HepG2 (cell line): ENCODE measurements around the gene CAMTA1. TPM values are rescaled to one million over a fixed set of nuclear protein-coding genes. Genes with fewer than 3 reads are reported as not detected.

Source experiments
- ATAC-seq: fragments of 200-7000 bp; cut with Tn5 transposase; 3 replicates; pipeline ENCODE4 v1.9.1; 2020; ENCODE audit warnings: mild to moderate bottlenecking, moderate library complexity
- BruUV-seq: library from RNA; stranded (reverse); fragments of 400-500 nt; replicated peaks from 2 replicates; lab custom pipeline; 2021; lab: Mats Ljungman, UMichigan
- CTCF ChIA-PET: fragments of 300-600 bp; formaldehyde crosslinking; extraction: SDS; loops from one replicate; lab custom pipeline; 2021; ENCODE audit warnings: low total read pairs, inconsistent platforms, low intra/inter-chr PET ratio; lab: Yijun Ruan, JAX
- POLR2A ChIA-PET: fragments of 350-600 bp; sonication (Branson Sonifier 250); formaldehyde crosslinking; loops from one replicate; lab custom pipeline; 2020; ENCODE audit warnings: antibody characterized with exemption, inconsistent platforms; lab: Yijun Ruan, JAX
- DNase-seq: peaks from one replicate; pipeline ENCODE4 v3.0.0-alpha.2; 2015; ENCODE audit warnings: low spot score
- FAIRE-seq: peaks from 3 replicates; lab custom pipeline; 2011; peaks lifted over from hg19 to GRCh38; lab: Jason Lieb, UNC
- H2AFZ ChIP-seq: one replicate; pipeline ENCODE4 v1.6.1; 2011; ENCODE audit warnings: low read length, inconsistent platforms
- H3K27ac ChIP-seq: fragments of 300-600 bp; 3 replicates; pipeline ENCODE4 v1.8.0; 2011; ENCODE audit warnings: mixed run types, mild to moderate bottlenecking, mixed read lengths, low read length, inconsistent platforms; ENCODE audit not compliant: insufficient read depth; ENCODE audit errors: extremely low read length
- H3K27me3 ChIP-seq, 2 experiments: fragments of 200-600 bp in 1 of 2; 2 replicates in 1 of 2; 3 replicates in 1 of 2; pipeline versions ENCODE4 v1.6.0 to v1.8.0; 2011; ENCODE audit warnings: low read length in 2 of 2, mild to moderate bottlenecking in 2 of 2, moderate library complexity in 2 of 2, inconsistent platforms in 1 of 2; ENCODE audit not compliant: insufficient read depth in 2 of 2, control insufficient read depth in 1 of 2
- H3K36me3 ChIP-seq, 2 experiments: fragments of 200-600 bp in 1 of 2; replicated peaks in 1 of 2; 2 replicates in 1 of 2; 3 replicates in 1 of 2; pipeline versions ENCODE4 v1.5.1 to v1.8.0; 2011; ENCODE audit warnings: low read length in 2 of 2, inconsistent platforms in 1 of 2; ENCODE audit not compliant: insufficient read depth in 2 of 2, control insufficient read depth in 1 of 2
- H3K4me1 ChIP-seq: 2 replicates; pipeline ENCODE4 v1.5.1; 2012; ENCODE audit warnings: low read length, inconsistent platforms; ENCODE audit not compliant: insufficient read depth
- H3K4me2 ChIP-seq: 2 replicates; pipeline ENCODE4 v1.6.0; 2011; ENCODE audit warnings: low read depth, low read length, inconsistent platforms
- H3K4me3 ChIP-seq, 3 experiments: fragments of 200-600 bp in 1 of 3; sonication (generic), shearing (Covaris generic) in 1 of 3; replicated peaks in 1 of 3; 2 replicates each; pipeline ENCODE4 v1.5.1; 2011 to 2016; ENCODE audit warnings: low read length in 3 of 3, inconsistent platforms in 2 of 3, low read depth in 2 of 3, mild to moderate bottlenecking in 2 of 3, control low read depth in 1 of 3, mixed read lengths in 1 of 3; ENCODE audit not compliant: insufficient read depth in 1 of 3
- H3K79me2 ChIP-seq: one replicate; pipeline ENCODE4 v1.6.1; 2011; ENCODE audit warnings: low read length, inconsistent platforms; ENCODE audit not compliant: insufficient read depth
- H3K9ac ChIP-seq: 2 replicates; pipeline ENCODE4 v1.6.0; 2011; ENCODE audit warnings: mild to moderate bottlenecking, low read depth, low read length, inconsistent platforms; ENCODE audit not compliant: insufficient read depth
- H3K9me3 ChIP-seq: 2 replicates; pipeline ENCODE4 v1.5.1; 2012; ENCODE audit warnings: mild to moderate bottlenecking, low read length
- H4K20me1 ChIP-seq: 2 replicates; pipeline ENCODE4 v1.6.0; 2011; ENCODE audit warnings: inconsistent platforms, mild to moderate bottlenecking, low read length, moderate library complexity; ENCODE audit not compliant: insufficient read depth
- NFE2 ChIP-seq: sonication (generic); formaldehyde crosslinking; IDR thresholded peaks from 2 replicates; pipeline ENCODE4 v1.4.0; 2020; ENCODE audit warnings: missing genetic modification reagents
- NR2F1 ChIP-seq, 2 experiments: fragments of 450-650 bp in 1 of 2; formaldehyde crosslinking in 1 of 2; IDR thresholded peaks; 2 replicates each; pipeline versions ENCODE4 v1.5.0 to v1.6.1; 2016 to 2020; ENCODE audit warnings: mild to moderate bottlenecking in 1 of 2, missing compliant biosample characterization in 1 of 2, missing genetic modification reagents in 1 of 2, moderate library complexity in 1 of 2
- PAF1 ChIP-seq: IDR thresholded peaks from 2 replicates; pipeline ENCODE4 v1.6.1; 2016; ENCODE audit warnings: missing genetic modification reagents, missing compliant biosample characterization
- RBAK ChIP-seq: sonication (generic); formaldehyde crosslinking; IDR thresholded peaks from 2 replicates; pipeline ENCODE4 v1.5.1; 2020; ENCODE audit warnings: mild to moderate bottlenecking, missing genetic modification reagents
- ZBTB26 ChIP-seq: IDR thresholded peaks from 2 replicates; pipeline ENCODE4 v1.6.1; 2016; ENCODE audit warnings: missing compliant biosample characterization, missing genetic modification reagents, borderline replicate concordance
- ZC3H13 ChIP-seq: sonication (generic); formaldehyde crosslinking; IDR thresholded peaks from 2 replicates; pipeline ENCODE4 v1.8.1; 2023; ENCODE audit warnings: mild to moderate bottlenecking, missing genetic modification reagents, moderate library complexity
- ZNF354B ChIP-seq: sonication (generic); formaldehyde crosslinking; IDR thresholded peaks from 2 replicates; pipeline ENCODE4 v1.8.0; 2022; ENCODE audit warnings: mild to moderate bottlenecking, missing genetic modification reagents
- ZZZ3 ChIP-seq: sonication (generic); formaldehyde crosslinking; IDR thresholded peaks from 2 replicates; pipeline ENCODE4 v1.4.0; 2020; ENCODE audit warnings: missing genetic modification reagents, mild to moderate bottlenecking, borderline replicate concordance
- WGBS: methylation state at CpG from one replicate; pipeline ENCODE4 v1.1.6; 2017; ENCODE audit warnings: low lambda C conversion rate; 5-methylcytosine and 5-hydroxymethylcytosine counted together
- in situ Hi-C: cut with HindIII; loops from 2 replicates; pipeline ENCODE4 v1.10.0; 2017; ENCODE audit warnings: low pct_unique_long_range_greater_than_20kb; ENCODE audit not compliant: extremely low pct_ligation_motif_present
- intact Hi-C: fragments of 100-400 bp; cut with micrococcal nuclease; formaldehyde crosslinking; loops from one replicate; pipeline ENCODE4 v1.10.0; 2022; ENCODE audit not compliant: unreplicated experiment
- polyA plus RNA-seq, 8 experiments: library from polyadenylated mRNA; depleted of rRNA in 3 of 8; stranded (reverse) in 7 of 8; unstranded in 1 of 8; fragments of >200 nt; fragmentation: Illumina TruSeq in 4 of 8; extraction: Trizol in 4 of 8; gene quantifications; 2 replicates each; pipeline versions ENCODE4 v1.2.1 to v1.2.3, GENCODE V29; 2011 to 2016; ENCODE audit warnings: low read depth in 4 of 8, missing spikeins in 1 of 8, mixed read lengths in 1 of 8; ENCODE audit not compliant: insufficient read depth in 1 of 8
- total RNA-seq, 5 experiments: library from RNA; depleted of rRNA; stranded (reverse); fragments of >200 nt; fragmentation: Illumina TruSeq; extraction: Trizol; gene quantifications; 2 replicates each; pipeline ENCODE4 v1.2.3, GENCODE V29; 2016; ENCODE audit warnings: low read depth in 1 of 5
- TF ChIP-seq, protein P1 (sequence below): IDR thresholded peaks from 2 replicates; pipeline ENCODE4 v1.6.1; 2016; ENCODE audit warnings: low read depth, control low read depth

CAMTA1 gene
- total and polyA plus RNA-seq, 2 of the 13 experiments (the other 11 are each of a cell fraction or from before 2014, with no cell fraction given), result 25.0 to 36.4 TPM

- Histone ChIP-seq H3K36me3 (no peaks in the 10 kb centered on the region), H3K4me3 (no peak overlapping the region), H3K79me2 (no peaks in the 10 kb centered on the region), H3K4me1 (no peaks in the 10 kb centered on the region), H3K9me3 (no peaks in the 10 kb centered on the region), H2AFZ (no peak overlapping the region), H3K27ac (no peak overlapping the region), H3K27me3 (peaks cover 5 to 33% of the 10 kb centered on the region in 2 experiments), H3K9ac (no peak overlapping the region), H3K4me2 (no peak overlapping the region), H4K20me1 (no peaks in the 10 kb centered on the region)
- in situ Hi-C loops, result no loop called here
- no peak for FAIRE-seq
- no peak for DNase-seq
- ChIA-PET POLR2A (no interaction called here), CTCF (no interaction called here)
- ATAC-seq, result no peak; the same call in 2 of the 3 replicates
- intact Hi-C loops, result no loop called here
- no TSS peak for BruUV-seq
- TF ChIP-seq ZBTB26 (CRISPR knock-in tag) (no peak), ZC3H13 (CRISPR knock-in tag) (no peak), PAF1 (CRISPR knock-in tag) (no peak), NFE2 (CRISPR knock-in tag) (no peak), ZNF354B (CRISPR knock-in tag) (no peak), ZZZ3 (no peak), NR2F1 (CRISPR knock-in tag; IDR thresholded peaks at IDR 0.05) (no peak), RBAK (CRISPR knock-in tag) (no peak)
- TF ChIP-seq, protein P1, sequence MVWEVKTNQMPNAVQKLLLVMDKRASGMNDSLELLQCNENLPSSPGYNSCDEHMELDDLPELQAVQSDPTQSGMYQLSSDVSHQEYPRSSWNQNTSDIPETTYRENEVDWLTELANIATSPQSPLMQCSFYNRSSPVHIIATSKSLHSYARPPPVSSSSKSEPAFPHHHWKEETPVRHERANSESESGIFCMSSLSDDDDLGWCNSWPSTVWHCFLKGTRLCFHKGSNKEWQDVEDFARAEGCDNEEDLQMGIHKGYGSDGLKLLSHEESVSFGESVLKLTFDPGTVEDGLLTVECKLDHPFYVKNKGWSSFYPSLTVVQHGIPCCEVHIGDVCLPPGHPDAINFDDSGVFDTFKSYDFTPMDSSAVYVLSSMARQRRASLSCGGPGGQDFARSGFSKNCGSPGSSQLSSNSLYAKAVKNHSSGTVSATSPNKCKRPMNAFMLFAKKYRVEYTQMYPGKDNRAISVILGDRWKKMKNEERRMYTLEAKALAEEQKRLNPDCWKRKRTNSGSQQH (CRISPR knock-in tag), result no peak
- WGBS, result 70% methylated on average over 4 of the region's 22 CpGs
These were observed 653.8 kb downstream of the CAMTA1 start for GRCh38 chr1:7438921-7439655.
